Stimulated activated CD4-positive, alpha-beta T cell treated with anti-CD3 and anti-CD28 coated beads, Interleukin-2, amount 100 ng/mL, for 48 hours (primary cell): ENCODE data around the gene SLIT3.

Experiments
- DNase-seq, 2 donors: peaks; one replicate each; pipeline ENCODE4 v3.0.0-alpha.2; 2020

Gene SLIT3

GRCh38 chr5:169015991-169016390 is 284.9 kb downstream of the SLIT3 start:
- no peak for DNase-seq

- DNase-seq = no peak
Observed at GRCh38 chr5:169013846-169014245, 287.1 kb downstream of the SLIT3 start.

GRCh38 chr5:169013208-169013728 is 287.7 kb downstream of the SLIT3 start:
- DNase-seq = no peak

DNA sequence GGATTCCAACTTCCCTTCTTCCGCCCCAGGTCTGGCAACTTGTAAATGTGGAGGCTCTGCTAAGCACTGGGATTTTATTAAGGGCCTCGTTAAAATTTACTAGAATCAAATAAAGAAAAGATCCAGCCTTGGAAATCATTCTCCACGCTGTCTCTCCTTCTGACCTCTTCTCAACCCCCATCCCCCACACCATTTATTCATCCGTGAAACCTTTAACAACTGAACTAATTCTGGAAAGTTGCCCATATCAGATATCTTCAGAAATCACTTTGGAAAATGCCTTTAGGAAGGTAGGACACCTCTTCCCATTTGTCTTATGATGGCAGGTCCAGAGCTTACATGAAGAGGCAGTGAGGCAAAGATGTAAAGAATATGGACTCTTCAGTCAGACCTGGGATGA is 288.5 kb downstream of the SLIT3 start:
- DNase-seq = no peak

DNA sequence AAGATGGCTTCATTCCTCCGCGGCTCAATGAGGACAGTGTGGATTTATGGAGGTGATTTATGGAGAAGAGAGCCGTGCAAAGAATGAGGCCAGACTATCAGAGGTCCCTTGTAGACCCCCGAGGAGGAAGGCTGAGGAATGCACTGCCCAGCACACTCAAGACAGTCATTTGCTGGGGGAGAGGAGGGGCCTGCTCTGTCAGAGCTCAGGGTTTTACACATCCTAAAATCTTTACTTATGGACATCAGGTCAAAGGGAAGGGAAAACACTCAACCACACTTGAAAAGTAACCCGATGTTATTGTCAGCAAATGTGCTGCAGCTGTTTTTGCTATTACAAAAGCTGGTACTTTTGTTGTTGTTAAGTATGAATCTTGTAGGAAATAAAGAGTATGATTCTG is 289.5 kb downstream of the SLIT3 start:
- no peak for DNase-seq

DNA sequence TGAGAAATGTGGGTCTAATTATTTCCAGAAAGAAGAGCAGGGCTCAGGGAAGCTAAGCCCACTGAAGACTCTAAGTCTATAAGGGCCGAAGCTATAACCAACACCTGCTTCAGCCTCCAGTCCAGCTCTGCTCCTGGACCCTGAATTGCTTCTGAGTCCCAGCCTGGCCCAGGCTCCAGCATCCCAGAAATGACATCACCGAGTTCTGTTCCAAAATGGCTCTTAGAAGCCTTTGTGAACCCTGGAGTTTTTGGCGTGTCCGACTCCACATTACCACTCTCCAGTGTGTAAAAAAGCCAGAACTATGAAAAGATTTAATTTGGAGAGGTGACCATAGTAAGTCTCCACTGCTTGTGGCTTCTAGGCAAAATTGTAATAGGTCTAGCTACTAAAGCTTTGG is 289.9 kb downstream of the SLIT3 start:
- DNase-seq = no peak

GRCh38 chr5:169009123-169009522 is 291.8 kb downstream of the SLIT3 start:
- no peak for DNase-seq

GRCh38 chr5:169006842-169007790 is 293.8 kb downstream of the SLIT3 start:
- DNase-seq = no peak

- DNase-seq = no peak
Observed at GRCh38 chr5:169004551-169004950, 296.4 kb downstream of the SLIT3 start.

GRCh38 chr5:169003721-169004541 is 297.0 kb downstream of the SLIT3 start:
- no peak for DNase-seq

- DNase-seq = no peak
Observed at GRCh38 chr5:169002953-169003555, 297.9 kb downstream of the SLIT3 start.

GRCh38 chr5:169001394-169001793 is 299.5 kb downstream of the SLIT3 start:
- DNase-seq = no peak

- DNase-seq = no peak
Observed at GRCh38 chr5:168995024-168995423, 305.9 kb downstream of the SLIT3 start.

- DNase-seq = no peak
Observed at GRCh38 chr5:168992687-168993086, 308.3 kb downstream of the SLIT3 start.

- DNase-seq = no peak
Observed at GRCh38 chr5:168992016-168992415, 308.9 kb downstream of the SLIT3 start.

- DNase-seq = no peak
Observed at GRCh38 chr5:168991311-168991710, 309.6 kb downstream of the SLIT3 start.

- no peak for DNase-seq
Observed at GRCh38 chr5:168990679-168991078, 310.3 kb downstream of the SLIT3 start.

GRCh38 chr5:168989731-168990505 is 311.0 kb downstream of the SLIT3 start:
- DNase-seq = no peak

GRCh38 chr5:168988699-168989098 is 312.2 kb downstream of the SLIT3 start:
- no peak for DNase-seq

DNA sequence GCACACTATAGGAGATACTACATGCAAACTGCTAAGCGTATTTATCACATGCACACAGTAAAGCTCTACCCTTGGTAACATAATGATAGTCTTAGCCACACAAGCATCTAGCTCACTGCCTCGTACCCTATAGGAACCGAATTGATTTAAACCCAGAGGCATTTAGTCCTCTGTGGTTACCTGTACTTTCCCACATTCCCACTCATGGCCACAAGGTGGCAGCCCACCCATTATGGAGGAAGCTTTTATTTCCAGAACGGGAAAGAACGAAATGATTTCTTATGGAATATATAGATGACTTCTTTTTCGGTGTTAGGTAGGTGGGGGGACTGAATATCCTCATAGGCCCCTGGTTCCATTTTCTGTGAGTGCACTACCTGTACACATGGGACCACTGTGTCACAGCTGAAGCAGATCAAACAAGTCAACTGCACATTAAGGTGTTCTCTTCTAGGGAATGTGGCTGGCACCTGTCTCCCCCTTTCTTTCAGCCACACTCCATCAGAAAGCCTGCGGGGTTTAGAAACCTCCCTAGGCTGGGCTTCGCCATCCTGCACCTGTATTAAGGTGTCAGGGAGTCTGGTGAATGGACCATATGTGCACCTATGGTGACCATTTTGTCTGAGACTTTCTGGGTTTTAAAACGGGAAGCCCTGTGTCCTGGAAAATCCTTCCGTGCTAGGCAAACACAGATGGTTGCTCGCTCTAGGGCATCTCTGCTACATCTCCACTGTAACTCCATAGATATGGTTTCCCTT is 313.2 kb downstream of the SLIT3 start:
- DNase-seq = peak; percentile 61 to 64

GRCh38 chr5:168985454-168985853 is 315.5 kb downstream of the SLIT3 start:
- no peak for DNase-seq
